ENCODE results near the gene PAK1.

PAK1 gene

GRCh38 chr11:77470971-77471370 lies 2.9 kb downstream of the PAK1 start:
- no peak for DNase-seq (ENCODE audit: low read depth)
- no peak for TF ChIP-seq CTCF (IDR thresholded peaks at IDR 0.05; ENCODE audit: control insufficient read depth, extremely low read depth, insufficient read depth)
- H3K4me3 ChIP-seq (ENCODE audit: low read depth, low read length), result no peak overlapping the region

GRCh38 chr11:77470504-77470903 lies 3.4 kb downstream of the PAK1 start:
- no peak for DNase-seq (ENCODE audit: low read depth)

GRCh38 chr11:77468527-77468926 lies 5.4 kb downstream of the PAK1 start:
- no peak overlapping the region for H3K4me3 ChIP-seq (ENCODE audit: low read depth, low read length)
- no peak for TF ChIP-seq CTCF (IDR thresholded peaks at IDR 0.05; ENCODE audit: control insufficient read depth, extremely low read depth, insufficient read depth)
- no peak for DNase-seq (ENCODE audit: low read depth)

More at GRCh38 chr11:77470504-77470903, 3.4 kb downstream of the PAK1 start:
- no peak overlapping the region for H3K4me3 ChIP-seq (ENCODE audit: low read depth, low read length)
- TF ChIP-seq CTCF (IDR thresholded peaks at IDR 0.05; ENCODE audit: control insufficient read depth, extremely low read depth, insufficient read depth), result no peak

GRCh38 chr11:77467993-77468392 lies 5.9 kb downstream of the PAK1 start:
- TF ChIP-seq CTCF (IDR thresholded peaks at IDR 0.05; ENCODE audit: control insufficient read depth, extremely low read depth, insufficient read depth), result no peak
- H3K4me3 ChIP-seq (ENCODE audit: low read depth, low read length), result no peak overlapping the region
- no peak for DNase-seq (ENCODE audit: low read depth)

- H3K4me3 ChIP-seq (ENCODE audit: low read depth, low read length), result no peak overlapping the region
- DNase-seq (ENCODE audit: low read depth), result no peak
- TF ChIP-seq CTCF (IDR thresholded peaks at IDR 0.05; ENCODE audit: control insufficient read depth, extremely low read depth, insufficient read depth), result no peak
These were observed 6.7 kb downstream of the PAK1 start for GRCh38 chr11:77467233-77467632.

GRCh38 chr11:77457340-77457739 lies 16.6 kb downstream of the PAK1 start:
- no peak for TF ChIP-seq CTCF (IDR thresholded peaks at IDR 0.05; ENCODE audit: control insufficient read depth, extremely low read depth, insufficient read depth)
- DNase-seq (ENCODE audit: low read depth), result no peak
- no peak overlapping the region for H3K4me3 ChIP-seq (ENCODE audit: low read depth, low read length)

GRCh38 chr11:77455740-77456139 lies 18.2 kb downstream of the PAK1 start:
- DNase-seq (ENCODE audit: low read depth), result no peak
- TF ChIP-seq CTCF (IDR thresholded peaks at IDR 0.05; ENCODE audit: control insufficient read depth, extremely low read depth, insufficient read depth), result no peak
- no peak overlapping the region for H3K4me3 ChIP-seq (ENCODE audit: low read depth, low read length)
